ENCODE results near the gene E4F1. TPM values are rescaled to one million over a fixed set of nuclear protein-coding genes. Genes with fewer than 3 reads are reported as not detected.
A peak's percentile ranks its signal among the peaks of the same experiment; 100 is the strongest.

The E4F1 gene, protein sequence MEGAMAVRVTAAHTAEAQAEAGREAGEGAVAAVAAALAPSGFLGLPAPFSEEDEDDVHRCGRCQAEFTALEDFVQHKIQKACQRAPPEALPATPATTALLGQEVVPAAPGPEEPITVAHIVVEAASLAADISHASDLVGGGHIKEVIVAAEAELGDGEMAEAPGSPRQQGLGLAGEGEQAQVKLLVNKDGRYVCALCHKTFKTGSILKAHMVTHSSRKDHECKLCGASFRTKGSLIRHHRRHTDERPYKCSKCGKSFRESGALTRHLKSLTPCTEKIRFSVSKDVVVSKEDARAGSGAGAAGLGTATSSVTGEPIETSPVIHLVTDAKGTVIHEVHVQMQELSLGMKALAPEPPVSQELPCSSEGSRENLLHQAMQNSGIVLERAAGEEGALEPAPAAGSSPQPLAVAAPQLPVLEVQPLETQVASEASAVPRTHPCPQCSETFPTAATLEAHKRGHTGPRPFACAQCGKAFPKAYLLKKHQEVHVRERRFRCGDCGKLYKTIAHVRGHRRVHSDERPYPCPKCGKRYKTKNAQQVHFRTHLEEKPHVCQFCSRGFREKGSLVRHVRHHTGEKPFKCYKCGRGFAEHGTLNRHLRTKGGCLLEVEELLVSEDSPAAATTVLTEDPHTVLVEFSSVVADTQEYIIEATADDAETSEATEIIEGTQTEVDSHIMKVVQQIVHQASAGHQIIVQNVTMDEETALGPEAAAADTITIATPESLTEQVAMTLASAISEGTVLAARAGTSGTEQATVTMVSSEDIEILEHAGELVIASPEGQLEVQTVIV
- total RNA-seq (2014; rRNA removed; shearing (Covaris generic)) = 32.7 and 41.5 TPM in 2 replicates
- 13.5 and 15.5 TPM in 2 replicates for polyA plus RNA-seq (2016; fragmentation: Nextera tagmentation; extraction: Ambion mirVana)

DNA sequence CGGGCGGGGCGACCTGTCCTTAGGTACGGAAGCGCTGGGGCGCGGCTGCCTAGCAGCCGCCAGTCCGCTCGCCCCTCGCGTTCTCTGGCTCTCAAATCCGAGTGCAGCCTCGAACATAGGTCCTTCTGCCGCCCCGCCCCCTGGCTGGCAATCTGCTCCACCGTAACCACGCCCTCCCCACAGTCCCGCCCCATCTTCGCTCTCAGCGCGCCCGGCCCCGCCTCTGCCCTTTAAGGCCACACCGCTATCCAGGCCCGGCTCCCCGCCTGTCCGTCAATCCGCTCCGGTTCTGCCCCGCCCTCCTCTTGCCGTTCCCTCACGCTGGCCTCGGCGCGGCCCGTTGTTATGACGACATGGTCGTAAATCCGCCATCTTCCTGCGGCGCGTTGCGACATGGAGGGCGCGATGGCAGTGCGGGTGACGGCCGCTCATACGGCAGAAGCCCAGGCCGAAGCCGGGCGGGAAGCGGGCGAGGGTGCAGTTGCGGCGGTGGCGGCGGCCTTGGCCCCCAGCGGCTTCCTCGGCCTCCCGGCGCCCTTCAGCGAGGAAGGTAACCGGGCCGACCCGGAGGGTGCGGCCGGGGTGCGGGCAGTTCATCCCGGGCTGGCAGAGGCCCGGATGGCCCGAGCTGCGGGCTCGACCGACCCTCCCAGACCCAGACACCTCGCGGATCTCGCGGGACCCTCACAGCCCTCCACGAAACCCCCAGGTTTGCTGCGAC lies at the start of gene E4F1:
Gene E4F1, plus strand, starts transcription at position 371 of the 721 bp plus-strand sequence. Its CDS starts 23 bp downstream, at position 394.
- H3K9me3 ChIP-seq (ENCODE audit: low read depth) = no peaks in the 10 kb centered on the region
- H3K9me2 ChIP-seq (ENCODE audit: insufficient read depth) = no peaks in the 10 kb centered on the region
- H3K79me2 ChIP-seq (ENCODE audit: insufficient read depth) = peaks cover 47% of the 10 kb centered on the region
- H2AFZ ChIP-seq = peak within 1 kb of the TSS; percentile 90
- H3K36me3 ChIP-seq (ENCODE audit: low read depth) = no peaks in the 10 kb centered on the region
- H3K27ac ChIP-seq = peak within 1 kb of the TSS; percentile 51
- 0 to 1% methylated on average over 60 to 76 of the region's 82 CpGs for WGBS, 2 experiments (ENCODE audit: low coverage in 1 of 2, low lambda C conversion rate in 2 of 2, missing lambda C conversion rate in 2 of 2)
- in situ Hi-C loops (cut with MboI) = no loop called here
- peak within 1 kb of the TSS; percentile 83 for H3K4me3 ChIP-seq
- H3K4me1 ChIP-seq (ENCODE audit: insufficient read depth) = peaks cover 19% of the 10 kb centered on the region
- TF ChIP-seq EZH2phosphoT487 (IDR thresholded peaks at IDR 0.05; ENCODE audit: insufficient read depth, low read depth) = no peak
- H3K9ac ChIP-seq = peak within 1 kb of the TSS; percentile 89
- peak; percentile 100 for DNase-seq
- H3K4me2 ChIP-seq (ENCODE audit: unreplicated experiment) = peak within 1 kb of the TSS; percentile 90
- no peaks in the 10 kb centered on the region for H3F3A ChIP-seq (ENCODE audit: insufficient read depth)
- no peaks in the 10 kb centered on the region for H4K20me1 ChIP-seq (ENCODE audit: insufficient read depth)
- H3K27me3 ChIP-seq (replicated peaks; ENCODE audit: insufficient read depth) = no peaks in the 10 kb centered on the region

- no peaks in the 10 kb centered on the region for H3K79me2 ChIP-seq (ENCODE audit: insufficient read depth)
- no peaks in the 10 kb centered on the region for H3K4me1 ChIP-seq (ENCODE audit: insufficient read depth)
- no peak overlapping the region for H3K4me3 ChIP-seq
- H4K20me1 ChIP-seq (ENCODE audit: insufficient read depth) = no peaks in the 10 kb centered on the region
- WGBS, 2 experiments (ENCODE audit: low coverage in 1 of 2, low lambda C conversion rate in 2 of 2, missing lambda C conversion rate in 2 of 2) = 93 to 94% methylated on average over 4 of the region's 4 CpGs
- TF ChIP-seq EZH2phosphoT487 (IDR thresholded peaks at IDR 0.05; ENCODE audit: insufficient read depth, low read depth) = no peak
- TF ChIP-seq EZH2 (IDR thresholded peaks at IDR 0.05; ENCODE audit: insufficient read depth, poor library complexity, severe bottlenecking) = no peak
- no peak overlapping the region for H2AFZ ChIP-seq
- H3K27ac ChIP-seq = no peak overlapping the region
- no peaks in the 10 kb centered on the region; the same call in 1 of the 2 replicates for H3K36me3 ChIP-seq (ENCODE audit: low read depth)
- no peak for DNase-seq
- H3F3A ChIP-seq (ENCODE audit: insufficient read depth) = no peaks in the 10 kb centered on the region
- H3K9ac ChIP-seq = no peak overlapping the region
- no peaks in the 10 kb centered on the region for H3K9me3 ChIP-seq (ENCODE audit: low read depth)
- no peaks in the 10 kb centered on the region for H3K27me3 ChIP-seq (replicated peaks; ENCODE audit: insufficient read depth)
- no peak overlapping the region for H3K4me2 ChIP-seq (ENCODE audit: unreplicated experiment)
- H3K9me2 ChIP-seq (ENCODE audit: insufficient read depth) = no peaks in the 10 kb centered on the region
- in situ Hi-C loops (cut with MboI) = no loop called here
Observed at GRCh38 chr16:2173916-2174315, 49.5 kb upstream of the E4F1 start.

DNA sequence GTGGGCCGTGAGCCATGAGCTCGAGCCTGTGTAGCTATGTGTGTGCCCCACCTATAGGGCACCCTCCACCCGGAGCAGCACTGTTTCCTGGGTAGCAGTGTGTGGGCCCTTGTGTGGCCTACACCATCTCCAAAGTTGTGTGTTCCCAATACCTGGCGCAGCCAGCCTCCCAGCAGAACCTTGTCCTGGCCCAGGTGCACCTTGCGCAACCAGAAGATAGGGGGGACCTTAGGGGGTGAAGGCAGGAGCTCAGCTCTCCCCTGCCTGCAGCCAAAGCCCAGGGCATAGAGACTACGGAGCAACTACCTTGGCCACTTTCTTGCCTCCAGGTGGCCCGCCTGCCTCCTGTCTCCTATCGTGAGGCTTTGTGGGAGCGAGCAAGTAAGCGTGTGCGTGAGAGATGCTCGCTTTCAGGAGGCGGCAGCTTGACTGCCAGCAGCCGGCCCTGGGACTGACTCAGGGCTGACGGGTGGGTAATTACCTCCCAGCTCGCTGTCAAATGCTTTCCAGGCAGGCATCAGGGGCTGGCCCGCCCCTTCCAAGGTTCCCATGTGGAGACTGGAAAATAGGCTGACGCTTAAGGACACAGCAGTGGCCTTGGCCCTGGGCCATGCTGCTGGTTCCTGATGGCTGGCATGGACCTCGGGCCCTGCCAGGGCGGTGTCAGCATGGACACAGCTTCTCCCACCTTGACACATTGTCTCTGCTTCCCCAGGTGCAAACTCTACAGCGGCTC lies 48.8 kb upstream of the E4F1 start:
- H3K9me2 ChIP-seq (ENCODE audit: insufficient read depth) = no peaks in the 10 kb centered on the region
- H3F3A ChIP-seq (ENCODE audit: insufficient read depth) = no peaks in the 10 kb centered on the region
- WGBS, 2 experiments (ENCODE audit: low coverage in 1 of 2, low lambda C conversion rate in 2 of 2, missing lambda C conversion rate in 2 of 2) = 93% methylated on average over 21 of the region's 21 CpGs
- no peaks in the 10 kb centered on the region for H3K79me2 ChIP-seq (ENCODE audit: insufficient read depth)
- H3K27me3 ChIP-seq (replicated peaks; ENCODE audit: insufficient read depth) = no peaks in the 10 kb centered on the region
- no peaks in the 10 kb centered on the region; the same call in 1 of the 2 replicates for H3K36me3 ChIP-seq (ENCODE audit: low read depth)
- H2AFZ ChIP-seq = no peak overlapping the region
- H3K4me3 ChIP-seq = no peak overlapping the region
- in situ Hi-C loops (cut with MboI) = no loop called here
- no peaks in the 10 kb centered on the region for H3K4me1 ChIP-seq (ENCODE audit: insufficient read depth)
- no peak overlapping the region for H3K4me2 ChIP-seq (ENCODE audit: unreplicated experiment)
- no peaks in the 10 kb centered on the region for H3K9me3 ChIP-seq (ENCODE audit: low read depth)
- no peak for TF ChIP-seq EZH2phosphoT487 (IDR thresholded peaks at IDR 0.05; ENCODE audit: insufficient read depth, low read depth)
- TF ChIP-seq EZH2 (IDR thresholded peaks at IDR 0.05; ENCODE audit: insufficient read depth, poor library complexity, severe bottlenecking) = no peak
- H3K9ac ChIP-seq = no peak overlapping the region
- no peak for DNase-seq
- H3K27ac ChIP-seq = no peak overlapping the region
- no peaks in the 10 kb centered on the region for H4K20me1 ChIP-seq (ENCODE audit: insufficient read depth)
